HepG2 (cell line): ENCODE measurements around the gene PPM1G. TPM values are rescaled to one million over a fixed set of nuclear protein-coding genes. Genes with fewer than 3 reads are reported as not detected.

Experiments
- ETV5 ChIP-seq: IDR thresholded peaks from 2 replicates; pipeline ENCODE4 v1.6.1; 2018; ENCODE audit warnings: missing biosample characterization, missing genetic modification reagents, inconsistent platforms, borderline replicate concordance
- HNF4A ChIP-seq: sonication (generic); formaldehyde crosslinking; IDR thresholded peaks from 2 replicates; pipeline ENCODE4 v1.4.0; 2020; ENCODE audit warnings: missing genetic modification reagents
- IKZF5 ChIP-seq: IDR thresholded peaks from 2 replicates; pipeline ENCODE4 v1.6.1; 2018; ENCODE audit warnings: missing genetic modification reagents, mild to moderate bottlenecking, missing compliant biosample characterization
- ISL2 ChIP-seq: sonication (generic); formaldehyde crosslinking; IDR thresholded peaks from 2 replicates; pipeline ENCODE4 v1.5.0; 2020; ENCODE audit warnings: missing genetic modification reagents
- PHF5A ChIP-seq: IDR thresholded peaks from one replicate; pipeline ENCODE4 v1.6.1; 2018; ENCODE audit warnings: low read depth, missing genetic modification reagents; ENCODE audit not compliant: unreplicated experiment
- PRDM4 ChIP-seq: sonication (generic); formaldehyde crosslinking; IDR thresholded peaks from 2 replicates; pipeline ENCODE4 v1.9.0; 2021; ENCODE audit warnings: missing genetic modification reagents, borderline replicate concordance
- REPIN1 ChIP-seq: sonication (generic); formaldehyde crosslinking; IDR thresholded peaks from 2 replicates; pipeline ENCODE4 v1.8.0; 2022; ENCODE audit warnings: missing genetic modification reagents, low read depth, mild to moderate bottlenecking, borderline replicate concordance
- TCF7 ChIP-seq: sonication (generic); IDR thresholded peaks from 2 replicates; pipeline ENCODE4 v1.6.1; 2016; ENCODE audit warnings: antibody characterized with exemption, low read depth
- TRIM24 ChIP-seq: sonication (generic); formaldehyde crosslinking; IDR thresholded peaks from 2 replicates; pipeline ENCODE4 v1.8.0; 2022; ENCODE audit warnings: mild to moderate bottlenecking, missing genetic modification reagents
- YEATS4 ChIP-seq: sonication (generic); formaldehyde crosslinking; IDR thresholded peaks from 2 replicates; pipeline ENCODE4 v1.4.0; 2020; ENCODE audit warnings: missing genetic modification reagents, borderline replicate concordance
- ZBTB43 ChIP-seq: sonication (generic); formaldehyde crosslinking; conservative IDR thresholded peaks from 2 replicates; pipeline ENCODE4 v1.4.0; 2020; ENCODE audit warnings: missing genetic modification reagents
- ZNF230 ChIP-seq: sonication (generic); formaldehyde crosslinking; IDR thresholded peaks from 2 replicates; pipeline ENCODE4 v1.4.0; 2020; ENCODE audit warnings: mild to moderate bottlenecking, missing genetic modification reagents
- ZNF253 ChIP-seq: sonication (generic); formaldehyde crosslinking; IDR thresholded peaks from 2 replicates; pipeline ENCODE4 v1.8.0; 2022; ENCODE audit warnings: mild to moderate bottlenecking, missing genetic modification reagents, borderline replicate concordance
- ZNF382 ChIP-seq: sonication (generic); formaldehyde crosslinking; IDR thresholded peaks from 2 replicates; pipeline ENCODE4 v1.5.0; 2020; ENCODE audit warnings: missing genetic modification reagents, mild to moderate bottlenecking, borderline replicate concordance
- ZNF615 ChIP-seq: sonication (generic); formaldehyde crosslinking; IDR thresholded peaks from 2 replicates; pipeline ENCODE4 v1.5.0; 2020; ENCODE audit warnings: mild to moderate bottlenecking, missing genetic modification reagents, borderline replicate concordance
- ZNF747 ChIP-seq: sonication (generic); formaldehyde crosslinking; IDR thresholded peaks from 2 replicates; pipeline ENCODE4 v1.8.1; 2023; ENCODE audit warnings: missing genetic modification reagents, mild to moderate bottlenecking, borderline replicate concordance
- polyA plus RNA-seq, 8 experiments: library from polyadenylated mRNA; depleted of rRNA in 3 of 8; stranded (reverse) in 7 of 8; unstranded in 1 of 8; fragments of >200 nt; fragmentation: Illumina TruSeq in 4 of 8; extraction: Trizol in 4 of 8; gene quantifications; 2 replicates each; pipeline versions ENCODE4 v1.2.1 to v1.2.3, GENCODE V29; 2011 to 2016; ENCODE audit warnings: low read depth in 4 of 8, missing spikeins in 1 of 8, mixed read lengths in 1 of 8; ENCODE audit not compliant: insufficient read depth in 1 of 8
- total RNA-seq, 5 experiments: library from RNA; depleted of rRNA; stranded (reverse); fragments of >200 nt; fragmentation: Illumina TruSeq; extraction: Trizol; gene quantifications; 2 replicates each; pipeline ENCODE4 v1.2.3, GENCODE V29; 2016; ENCODE audit warnings: low read depth in 1 of 5
- TF ChIP-seq, protein P1 (sequence below): sonication (generic); formaldehyde crosslinking; IDR thresholded peaks from 2 replicates; pipeline ENCODE4 v1.9.0; 2021; ENCODE audit warnings: mild to moderate bottlenecking, missing genetic modification reagents

Gene PPM1G
- total and polyA plus RNA-seq, 2 of the 13 experiments (the other 11 are each of a cell fraction or from before 2014, with no cell fraction given): 58.2 to 213 TPM

DNA sequence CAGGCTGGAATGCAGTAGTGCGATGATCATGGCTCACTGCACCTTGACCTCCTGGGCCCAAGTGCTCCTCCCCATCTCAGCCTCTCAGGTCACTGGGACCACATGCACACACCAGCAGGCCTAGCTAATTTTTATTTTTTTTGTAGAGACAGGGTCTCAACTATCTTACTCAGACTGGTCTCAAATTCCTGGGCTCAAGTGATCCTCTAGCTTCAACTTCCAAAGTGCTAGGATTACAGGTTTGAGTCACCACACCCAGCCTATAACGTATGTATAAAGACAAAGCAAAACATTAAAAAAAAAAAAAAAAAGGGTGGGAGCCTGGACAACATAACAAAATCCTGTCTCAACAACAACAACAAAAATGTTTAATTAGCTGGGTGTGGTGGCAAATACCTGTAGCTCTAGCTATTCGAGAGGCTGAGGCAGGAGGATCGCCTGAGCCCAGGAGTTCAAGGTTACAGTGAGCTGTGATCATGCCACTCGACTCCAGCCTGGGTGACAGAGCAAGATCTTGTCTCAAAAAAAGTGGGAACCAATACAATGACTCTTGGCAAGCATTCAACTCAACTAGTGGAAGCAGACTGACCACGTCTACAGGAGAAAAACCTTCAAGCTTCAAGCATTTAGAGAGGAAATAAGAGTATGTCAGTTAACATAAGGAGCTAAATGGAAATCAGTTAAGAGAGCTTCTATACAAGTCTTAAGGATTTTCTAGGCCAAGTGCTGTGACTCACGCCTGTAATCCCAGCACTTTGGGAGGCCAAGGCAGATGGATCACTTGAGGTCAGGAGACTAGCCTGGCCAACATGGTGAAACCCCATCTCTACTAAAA lies 55.4 kb downstream of the PPM1G start (continued):
- TF ChIP-seq ZBTB43 (CRISPR knock-in tag): 0 out of 2 replicates have a peak, but pooled peaks have one; percentile 58
- no peak for TF ChIP-seq ETV5 (CRISPR knock-in tag)
- TF ChIP-seq ZNF230 (CRISPR knock-in tag): 0 out of 2 replicates have a peak, but pooled peaks have one; percentile 26
- no peak for TF ChIP-seq ZNF615
- no peak for TF ChIP-seq ZNF747
- no peak for TF ChIP-seq ZNF253 (CRISPR knock-in tag)
- no peak for TF ChIP-seq TCF7
- TF ChIP-seq IKZF5 (CRISPR knock-in tag): no peak; the same call in 1 of the 2 replicates
- no peak for TF ChIP-seq PHF5A (CRISPR knock-in tag)
- TF ChIP-seq REPIN1 (CRISPR knock-in tag): 0 out of 2 replicates have a peak, but pooled peaks have one; percentile 26
- TF ChIP-seq ZNF382 (CRISPR knock-in tag): no peak
- peak; percentile 71 for TF ChIP-seq YEATS4 (CRISPR knock-in tag)
- peak; percentile 92 for TF ChIP-seq HNF4A (CRISPR knock-in tag)
- no peak for TF ChIP-seq PRDM4 (CRISPR knock-in tag)
- no peak for TF ChIP-seq ISL2
- TF ChIP-seq, protein P1, sequence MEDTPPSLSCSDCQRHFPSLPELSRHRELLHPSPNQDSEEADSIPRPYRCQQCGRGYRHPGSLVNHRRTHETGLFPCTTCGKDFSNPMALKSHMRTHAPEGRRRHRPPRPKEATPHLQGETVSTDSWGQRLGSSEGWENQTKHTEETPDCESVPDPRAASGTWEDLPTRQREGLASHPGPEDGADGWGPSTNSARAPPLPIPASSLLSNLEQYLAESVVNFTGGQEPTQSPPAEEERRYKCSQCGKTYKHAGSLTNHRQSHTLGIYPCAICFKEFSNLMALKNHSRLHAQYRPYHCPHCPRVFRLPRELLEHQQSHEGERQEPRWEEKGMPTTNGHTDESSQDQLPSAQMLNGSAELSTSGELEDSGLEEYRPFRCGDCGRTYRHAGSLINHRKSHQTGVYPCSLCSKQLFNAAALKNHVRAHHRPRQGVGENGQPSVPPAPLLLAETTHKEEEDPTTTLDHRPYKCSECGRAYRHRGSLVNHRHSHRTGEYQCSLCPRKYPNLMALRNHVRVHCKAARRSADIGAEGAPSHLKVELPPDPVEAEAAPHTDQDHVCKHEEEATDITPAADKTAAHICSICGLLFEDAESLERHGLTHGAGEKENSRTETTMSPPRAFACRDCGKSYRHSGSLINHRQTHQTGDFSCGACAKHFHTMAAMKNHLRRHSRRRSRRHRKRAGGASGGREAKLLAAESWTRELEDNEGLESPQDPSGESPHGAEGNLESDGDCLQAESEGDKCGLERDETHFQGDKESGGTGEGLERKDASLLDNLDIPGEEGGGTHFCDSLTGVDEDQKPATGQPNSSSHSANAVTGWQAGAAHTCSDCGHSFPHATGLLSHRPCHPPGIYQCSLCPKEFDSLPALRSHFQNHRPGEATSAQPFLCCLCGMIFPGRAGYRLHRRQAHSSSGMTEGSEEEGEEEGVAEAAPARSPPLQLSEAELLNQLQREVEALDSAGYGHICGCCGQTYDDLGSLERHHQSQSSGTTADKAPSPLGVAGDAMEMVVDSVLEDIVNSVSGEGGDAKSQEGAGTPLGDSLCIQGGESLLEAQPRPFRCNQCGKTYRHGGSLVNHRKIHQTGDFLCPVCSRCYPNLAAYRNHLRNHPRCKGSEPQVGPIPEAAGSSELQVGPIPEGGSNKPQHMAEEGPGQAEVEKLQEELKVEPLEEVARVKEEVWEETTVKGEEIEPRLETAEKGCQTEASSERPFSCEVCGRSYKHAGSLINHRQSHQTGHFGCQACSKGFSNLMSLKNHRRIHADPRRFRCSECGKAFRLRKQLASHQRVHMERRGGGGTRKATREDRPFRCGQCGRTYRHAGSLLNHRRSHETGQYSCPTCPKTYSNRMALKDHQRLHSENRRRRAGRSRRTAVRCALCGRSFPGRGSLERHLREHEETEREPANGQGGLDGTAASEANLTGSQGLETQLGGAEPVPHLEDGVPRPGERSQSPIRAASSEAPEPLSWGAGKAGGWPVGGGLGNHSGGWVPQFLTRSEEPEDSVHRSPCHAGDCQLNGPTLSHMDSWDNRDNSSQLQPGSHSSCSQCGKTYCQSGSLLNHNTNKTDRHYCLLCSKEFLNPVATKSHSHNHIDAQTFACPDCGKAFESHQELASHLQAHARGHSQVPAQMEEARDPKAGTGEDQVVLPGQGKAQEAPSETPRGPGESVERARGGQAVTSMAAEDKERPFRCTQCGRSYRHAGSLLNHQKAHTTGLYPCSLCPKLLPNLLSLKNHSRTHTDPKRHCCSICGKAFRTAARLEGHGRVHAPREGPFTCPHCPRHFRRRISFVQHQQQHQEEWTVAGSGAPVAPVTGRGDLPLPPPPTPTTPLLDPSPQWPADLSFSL (CRISPR knock-in tag): no peak
- TF ChIP-seq TRIM24 (CRISPR knock-in tag): no peak
